ENCODE measurements around the gene PDE11A.

PDE11A gene

GRCh38 chr2:177612659-177613058 is 459.9 kb downstream of the PDE11A start:
- DNase-seq, result no peak
- TF ChIP-seq POLR2A (IDR thresholded peaks at IDR 0.05; ENCODE audit: low read length), result no peak
- no peak for TF ChIP-seq GATA1 (IDR thresholded peaks at IDR 0.05; ENCODE audit: low read depth, low read length)

GRCh38 chr2:177611310-177611886 is 461.2 kb downstream of the PDE11A start:
- no peak for DNase-seq
- no peak for TF ChIP-seq POLR2A (IDR thresholded peaks at IDR 0.05; ENCODE audit: low read length)
- no peak for TF ChIP-seq GATA1 (IDR thresholded peaks at IDR 0.05; ENCODE audit: low read depth, low read length)

GRCh38 chr2:177610813-177611212 is 461.8 kb downstream of the PDE11A start:
- TF ChIP-seq POLR2A (IDR thresholded peaks at IDR 0.05; ENCODE audit: low read length) (no peak), GATA1 (IDR thresholded peaks at IDR 0.05; ENCODE audit: low read depth, low read length) (no peak)
- no peak for DNase-seq

GRCh38 chr2:177606636-177607035 is 465.9 kb downstream of the PDE11A start:
- no peak for DNase-seq
- TF ChIP-seq GATA1 (IDR thresholded peaks at IDR 0.05; ENCODE audit: low read depth, low read length), result no peak
- no peak for TF ChIP-seq POLR2A (IDR thresholded peaks at IDR 0.05; ENCODE audit: low read length)

GRCh38 chr2:177604271-177605065 is 468.1 kb downstream of the PDE11A start:
- no peak for TF ChIP-seq POLR2A (IDR thresholded peaks at IDR 0.05; ENCODE audit: low read length)
- TF ChIP-seq GATA1 (IDR thresholded peaks at IDR 0.05; ENCODE audit: low read depth, low read length), result no peak
- DNase-seq, result peak; percentile 56 to 67

- no peak for DNase-seq
- no peak for TF ChIP-seq POLR2A (IDR thresholded peaks at IDR 0.05; ENCODE audit: low read length)
- no peak for TF ChIP-seq GATA1 (IDR thresholded peaks at IDR 0.05; ENCODE audit: low read depth, low read length)
Measured at GRCh38 chr2:177603768-177604167, 468.8 kb downstream of the PDE11A start.

- DNase-seq, result no peak
- TF ChIP-seq POLR2A (IDR thresholded peaks at IDR 0.05; ENCODE audit: low read length), result no peak
- no peak for TF ChIP-seq GATA1 (IDR thresholded peaks at IDR 0.05; ENCODE audit: low read depth, low read length)
Measured at GRCh38 chr2:177603181-177603580, 469.4 kb downstream of the PDE11A start.

- no peak for DNase-seq
- no peak for TF ChIP-seq POLR2A (IDR thresholded peaks at IDR 0.05; ENCODE audit: low read length)
- no peak for TF ChIP-seq GATA1 (IDR thresholded peaks at IDR 0.05; ENCODE audit: low read depth, low read length)
Measured at GRCh38 chr2:177602611-177603164, 469.9 kb downstream of the PDE11A start.

- no peak for DNase-seq
- TF ChIP-seq POLR2A (IDR thresholded peaks at IDR 0.05; ENCODE audit: low read length) (no peak), GATA1 (IDR thresholded peaks at IDR 0.05; ENCODE audit: low read depth, low read length) (no peak)
Measured at GRCh38 chr2:177600917-177601316, 471.7 kb downstream of the PDE11A start.

GRCh38 chr2:177599956-177600355 is 472.6 kb downstream of the PDE11A start:
- DNase-seq, result no peak
- TF ChIP-seq POLR2A (IDR thresholded peaks at IDR 0.05; ENCODE audit: low read length), result no peak
- TF ChIP-seq GATA1 (IDR thresholded peaks at IDR 0.05; ENCODE audit: low read depth, low read length), result no peak

- no peak for DNase-seq
- TF ChIP-seq POLR2A (IDR thresholded peaks at IDR 0.05; ENCODE audit: low read length) (no peak), GATA1 (IDR thresholded peaks at IDR 0.05; ENCODE audit: low read depth, low read length) (no peak)
Measured at GRCh38 chr2:177599139-177599688, 473.4 kb downstream of the PDE11A start.

- DNase-seq, result no peak
- no peak for TF ChIP-seq POLR2A (IDR thresholded peaks at IDR 0.05; ENCODE audit: low read length)
- TF ChIP-seq GATA1 (IDR thresholded peaks at IDR 0.05; ENCODE audit: low read depth, low read length), result no peak
Measured at GRCh38 chr2:177598326-177599138, 474.0 kb downstream of the PDE11A start.

GRCh38 chr2:177597759-177598158 is 474.8 kb downstream of the PDE11A start:
- DNase-seq, result no peak

GRCh38 chr2:177596866-177597265 is 475.7 kb downstream of the PDE11A start:
- no peak for TF ChIP-seq POLR2A (IDR thresholded peaks at IDR 0.05; ENCODE audit: low read length)
- no peak for DNase-seq

More at GRCh38 chr2:177597759-177598158, 474.8 kb downstream of the PDE11A start:
- TF ChIP-seq POLR2A (IDR thresholded peaks at IDR 0.05; ENCODE audit: low read length), result no peak
